SH-SY5Y (cell line): Measurements from ENCODE around the gene SLC37A2.

Experiments
- GATA2 ChIP-seq: IDR thresholded peaks from 2 replicates; pipeline ENCODE4 v1.6.1; 2011; ENCODE audit warnings: mild to moderate bottlenecking, low read depth, low read length
- GATA3 ChIP-seq: IDR thresholded peaks from 2 replicates; pipeline ENCODE4 v1.6.1; 2011; ENCODE audit warnings: low read depth, mild to moderate bottlenecking, low read length, moderate library complexity

- TF ChIP-seq GATA3 (no peak), GATA2 (no peak)
Measured at GRCh38 chr11:125078516-125079140, 15.5 kb downstream of the SLC37A2 start.
